ENCODE measurements around the gene ATP2B2.

DNA sequence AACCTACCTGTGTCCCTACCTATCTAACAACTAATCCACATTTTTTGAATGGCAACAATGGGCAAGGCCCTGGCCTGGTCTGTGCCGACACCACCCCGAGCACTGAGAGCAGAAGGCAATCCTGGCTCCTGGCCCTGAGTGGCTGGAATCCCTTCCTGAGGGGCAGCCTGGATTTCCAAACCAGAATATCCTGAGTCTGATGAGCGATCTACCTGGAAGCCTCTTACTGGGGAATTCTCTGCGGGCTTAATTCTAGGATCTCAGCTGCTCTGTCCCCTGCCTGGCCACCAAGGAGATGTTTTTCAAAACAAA lies 22.1 kb downstream of the ATP2B2 start:
- TF ChIP-seq, protein P1, sequence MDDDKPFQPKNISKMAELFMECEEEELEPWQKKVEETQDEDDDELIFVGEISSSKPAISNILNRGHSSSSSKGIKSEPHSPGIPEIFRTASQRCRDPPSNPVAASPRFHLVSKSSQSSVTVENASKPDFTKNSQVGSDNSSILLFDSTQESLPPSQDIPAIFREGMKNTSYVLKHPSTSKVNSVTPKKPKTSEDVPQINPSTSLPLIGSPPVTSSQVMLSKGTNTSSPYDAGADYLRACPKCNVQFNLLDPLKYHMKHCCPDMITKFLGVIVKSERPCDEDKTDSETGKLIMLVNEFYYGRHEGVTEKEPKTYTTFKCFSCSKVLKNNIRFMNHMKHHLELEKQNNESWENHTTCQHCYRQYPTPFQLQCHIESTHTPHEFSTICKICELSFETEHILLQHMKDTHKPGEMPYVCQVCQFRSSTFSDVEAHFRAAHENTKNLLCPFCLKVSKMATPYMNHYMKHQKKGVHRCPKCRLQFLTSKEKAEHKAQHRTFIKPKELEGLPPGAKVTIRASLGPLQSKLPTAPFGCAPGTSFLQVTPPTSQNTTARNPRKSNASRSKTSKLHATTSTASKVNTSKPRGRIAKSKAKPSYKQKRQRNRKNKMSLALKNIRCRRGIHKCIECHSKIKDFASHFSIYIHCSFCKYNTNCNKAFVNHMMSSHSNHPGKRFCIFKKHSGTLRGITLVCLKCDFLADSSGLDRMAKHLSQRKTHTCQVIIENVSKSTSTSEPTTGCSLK (tag by site-specific recombination; IDR thresholded peaks at IDR 0.05), result no peak
- TF ChIP-seq, protein P2, sequence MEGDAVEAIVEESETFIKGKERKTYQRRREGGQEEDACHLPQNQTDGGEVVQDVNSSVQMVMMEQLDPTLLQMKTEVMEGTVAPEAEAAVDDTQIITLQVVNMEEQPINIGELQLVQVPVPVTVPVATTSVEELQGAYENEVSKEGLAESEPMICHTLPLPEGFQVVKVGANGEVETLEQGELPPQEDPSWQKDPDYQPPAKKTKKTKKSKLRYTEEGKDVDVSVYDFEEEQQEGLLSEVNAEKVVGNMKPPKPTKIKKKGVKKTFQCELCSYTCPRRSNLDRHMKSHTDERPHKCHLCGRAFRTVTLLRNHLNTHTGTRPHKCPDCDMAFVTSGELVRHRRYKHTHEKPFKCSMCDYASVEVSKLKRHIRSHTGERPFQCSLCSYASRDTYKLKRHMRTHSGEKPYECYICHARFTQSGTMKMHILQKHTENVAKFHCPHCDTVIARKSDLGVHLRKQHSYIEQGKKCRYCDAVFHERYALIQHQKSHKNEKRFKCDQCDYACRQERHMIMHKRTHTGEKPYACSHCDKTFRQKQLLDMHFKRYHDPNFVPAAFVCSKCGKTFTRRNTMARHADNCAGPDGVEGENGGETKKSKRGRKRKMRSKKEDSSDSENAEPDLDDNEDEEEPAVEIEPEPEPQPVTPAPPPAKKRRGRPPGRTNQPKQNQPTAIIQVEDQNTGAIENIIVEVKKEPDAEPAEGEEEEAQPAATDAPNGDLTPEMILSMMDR (tag by site-specific recombination; IDR thresholded peaks at IDR 0.05), result no peak
